ENCODE data around the gene LRP5.
A peak's percentile ranks its signal among the peaks of the same experiment; 100 is the strongest.
"Not testable (repeated sequence)": the region's sequence is repeated elsewhere in the genome, so short reads cannot be mapped to it uniquely, and the experiment has no call there.

Gene LRP5

DNA sequence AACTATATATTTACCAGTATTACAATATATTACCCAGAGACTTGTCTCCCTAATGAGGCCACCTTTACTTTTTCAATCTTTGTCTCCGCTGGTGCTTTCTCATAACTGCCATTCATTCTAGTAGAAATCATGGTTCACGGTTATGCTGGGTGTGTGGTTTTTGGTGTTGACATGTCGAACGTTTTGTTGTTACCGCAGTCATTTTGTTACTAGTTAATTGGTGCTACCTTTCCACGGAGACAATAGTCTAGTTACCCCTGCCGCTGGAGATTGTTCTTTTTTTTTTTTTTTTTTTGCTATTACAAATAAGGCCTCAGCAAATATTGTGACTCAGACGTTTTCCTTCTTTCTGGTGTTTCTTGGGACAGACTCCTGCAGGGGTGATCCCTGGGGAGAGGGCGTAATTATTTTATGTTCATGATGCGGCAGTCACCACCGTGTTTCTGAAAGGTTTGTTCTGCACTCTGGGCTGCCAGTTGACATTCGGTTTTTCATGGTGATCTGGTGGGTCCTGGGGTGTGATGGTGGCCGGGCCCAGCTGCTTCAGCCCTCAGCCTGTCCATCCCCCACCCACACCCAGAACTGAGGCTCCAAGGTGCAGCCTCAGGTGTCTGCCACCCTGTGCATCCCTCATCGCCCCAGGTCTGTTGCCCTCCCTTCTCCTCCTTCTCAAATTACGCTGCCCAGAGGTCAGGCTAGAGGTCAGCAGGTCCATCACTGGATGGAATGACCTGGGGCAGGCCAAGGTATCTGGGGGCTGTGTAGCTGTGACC lies 28.6 kb downstream of the LRP5 start:
- no peaks in the 10 kb centered on the region for H3K27me3 ChIP-seq (ENCODE audit: control insufficient read depth, insufficient read depth, low read length)
- no peak overlapping the region for H3K4me3 ChIP-seq (ENCODE audit: low read depth, low read length)
- no peak overlapping the region for H3K9ac ChIP-seq
- H3K9me3 ChIP-seq (ENCODE audit: control insufficient read depth, low read length): no peaks in the 10 kb centered on the region
- peaks cover 5% of the 10 kb centered on the region for H3K79me2 ChIP-seq
- no peak overlapping the region for H2AFZ ChIP-seq
- H3K27ac ChIP-seq: no peak overlapping the region
- H3K36me3 ChIP-seq (ENCODE audit: control insufficient read depth, insufficient read depth, low read length): no peaks in the 10 kb centered on the region
- TF ChIP-seq, protein P1, sequence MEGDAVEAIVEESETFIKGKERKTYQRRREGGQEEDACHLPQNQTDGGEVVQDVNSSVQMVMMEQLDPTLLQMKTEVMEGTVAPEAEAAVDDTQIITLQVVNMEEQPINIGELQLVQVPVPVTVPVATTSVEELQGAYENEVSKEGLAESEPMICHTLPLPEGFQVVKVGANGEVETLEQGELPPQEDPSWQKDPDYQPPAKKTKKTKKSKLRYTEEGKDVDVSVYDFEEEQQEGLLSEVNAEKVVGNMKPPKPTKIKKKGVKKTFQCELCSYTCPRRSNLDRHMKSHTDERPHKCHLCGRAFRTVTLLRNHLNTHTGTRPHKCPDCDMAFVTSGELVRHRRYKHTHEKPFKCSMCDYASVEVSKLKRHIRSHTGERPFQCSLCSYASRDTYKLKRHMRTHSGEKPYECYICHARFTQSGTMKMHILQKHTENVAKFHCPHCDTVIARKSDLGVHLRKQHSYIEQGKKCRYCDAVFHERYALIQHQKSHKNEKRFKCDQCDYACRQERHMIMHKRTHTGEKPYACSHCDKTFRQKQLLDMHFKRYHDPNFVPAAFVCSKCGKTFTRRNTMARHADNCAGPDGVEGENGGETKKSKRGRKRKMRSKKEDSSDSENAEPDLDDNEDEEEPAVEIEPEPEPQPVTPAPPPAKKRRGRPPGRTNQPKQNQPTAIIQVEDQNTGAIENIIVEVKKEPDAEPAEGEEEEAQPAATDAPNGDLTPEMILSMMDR (IDR thresholded peaks at IDR 0.05): no peak
- H3K4me1 ChIP-seq: peaks cover 15% of the 10 kb centered on the region
- H3K4me2 ChIP-seq (ENCODE audit: low read length): no peak overlapping the region

DNA sequence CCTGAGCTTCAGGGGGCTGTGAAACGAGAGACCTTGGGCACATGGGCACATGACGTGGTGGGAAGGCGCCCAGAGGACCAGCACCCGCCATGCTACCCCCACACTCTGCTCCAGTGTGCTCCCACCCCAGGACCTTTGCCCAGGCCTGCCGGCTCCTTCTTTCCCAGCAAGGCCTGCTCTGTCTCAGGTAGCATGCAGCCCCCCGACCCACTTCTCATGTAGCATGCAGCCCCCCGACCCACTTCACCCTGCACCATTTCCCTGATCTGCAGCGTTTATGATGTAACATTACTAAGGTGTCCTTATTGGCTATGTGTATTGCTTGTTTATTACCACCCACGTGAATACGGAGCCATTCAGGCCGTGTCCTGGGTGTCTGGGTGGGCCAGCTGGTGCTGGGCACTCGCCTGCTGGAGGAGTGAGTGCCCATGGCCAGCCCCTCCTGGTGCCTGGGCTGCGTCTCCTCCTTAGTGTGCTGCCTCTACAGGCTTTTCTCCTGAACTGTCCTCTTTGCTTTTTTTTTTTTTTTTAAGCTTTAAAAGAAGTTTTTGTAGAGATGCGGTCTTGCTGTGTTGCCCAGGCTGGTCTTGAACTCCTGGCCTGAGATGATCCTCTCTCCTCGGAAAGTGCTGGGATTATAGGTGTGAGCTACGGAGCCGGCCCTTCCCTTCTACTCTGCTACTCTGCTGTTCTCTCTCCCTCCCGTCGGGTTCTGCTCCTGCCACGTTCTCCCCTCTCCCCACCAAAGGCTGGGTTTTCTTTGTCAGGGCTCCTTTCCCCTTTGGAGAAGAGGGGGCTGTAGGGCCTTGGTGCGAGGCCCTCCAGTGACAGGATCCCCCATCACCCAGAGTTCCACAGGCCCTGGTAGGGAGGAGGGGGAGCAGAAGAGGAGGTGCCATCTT lies 29.4 kb downstream of the LRP5 start:
- Histone ChIP-seq H3K79me2 (peaks cover 5% of the 10 kb centered on the region), H3K27ac (peak overlapping the region; percentile 72), H3K9me3 (ENCODE audit: control insufficient read depth, low read length) (no peaks in the 10 kb centered on the region), H3K9ac (no peak overlapping the region), H3K4me2 (ENCODE audit: low read length) (no peak overlapping the region), H3K27me3 (ENCODE audit: control insufficient read depth, insufficient read depth, low read length) (no peaks in the 10 kb centered on the region), H2AFZ (peak overlapping the region; percentile 25), H3K4me1 (peaks cover 19% of the 10 kb centered on the region), H3K4me3 (ENCODE audit: low read depth, low read length) (no peak overlapping the region), H3K36me3 (ENCODE audit: control insufficient read depth, insufficient read depth, low read length) (no peaks in the 10 kb centered on the region)
- TF ChIP-seq, protein P1 (IDR thresholded peaks at IDR 0.05): no peak

DNA sequence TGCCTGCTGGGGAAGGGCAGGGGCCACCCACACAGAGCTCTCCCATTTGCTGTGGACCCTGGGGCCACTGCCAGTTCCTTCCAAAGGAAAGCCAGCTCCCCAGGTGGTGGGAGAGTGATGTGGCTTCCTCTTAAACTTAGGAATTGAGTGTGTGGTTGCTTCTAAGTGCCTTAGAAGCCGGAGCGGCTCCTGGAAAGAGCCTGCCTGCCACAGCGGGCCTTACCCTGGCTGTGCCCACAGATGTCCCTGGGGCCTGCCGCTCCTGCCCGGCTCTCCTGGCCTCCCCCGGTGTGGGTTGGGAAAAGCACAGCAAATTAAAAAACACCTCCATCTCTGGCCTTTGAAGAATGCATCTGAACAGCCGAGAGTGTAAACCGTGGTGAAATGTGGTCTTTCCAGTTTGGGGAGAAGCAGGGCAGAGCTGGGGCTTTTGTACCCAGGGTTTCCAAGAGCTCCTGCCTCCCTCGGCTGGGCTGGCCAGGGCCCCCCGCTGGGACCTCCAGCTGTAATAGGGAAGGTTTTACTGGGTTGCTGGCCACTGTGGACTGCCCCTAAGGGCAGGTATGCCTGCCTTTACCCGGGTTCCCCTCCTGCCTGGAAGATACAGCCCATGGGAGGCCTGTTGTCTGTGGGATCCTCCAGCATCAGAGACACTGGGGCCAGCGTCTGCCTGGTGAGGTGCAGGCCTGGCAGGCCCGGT lies 30.2 kb downstream of the LRP5 start:
- Histone ChIP-seq H3K4me1 (peaks cover 19% of the 10 kb centered on the region), H3K79me2 (peaks cover 3% of the 10 kb centered on the region), H3K9ac (no peak overlapping the region), H3K9me3 (ENCODE audit: control insufficient read depth, low read length) (no peaks in the 10 kb centered on the region), H3K27me3 (ENCODE audit: control insufficient read depth, insufficient read depth, low read length) (no peaks in the 10 kb centered on the region), H3K4me3 (ENCODE audit: low read depth, low read length) (no peak overlapping the region), H2AFZ (peak overlapping the region; percentile 25), H3K27ac (peak overlapping the region; percentile 72), H3K36me3 (ENCODE audit: control insufficient read depth, insufficient read depth, low read length) (no peaks in the 10 kb centered on the region), H3K4me2 (ENCODE audit: low read length) (no peak overlapping the region)
- TF ChIP-seq, protein P1 (IDR thresholded peaks at IDR 0.05): no peak

DNA sequence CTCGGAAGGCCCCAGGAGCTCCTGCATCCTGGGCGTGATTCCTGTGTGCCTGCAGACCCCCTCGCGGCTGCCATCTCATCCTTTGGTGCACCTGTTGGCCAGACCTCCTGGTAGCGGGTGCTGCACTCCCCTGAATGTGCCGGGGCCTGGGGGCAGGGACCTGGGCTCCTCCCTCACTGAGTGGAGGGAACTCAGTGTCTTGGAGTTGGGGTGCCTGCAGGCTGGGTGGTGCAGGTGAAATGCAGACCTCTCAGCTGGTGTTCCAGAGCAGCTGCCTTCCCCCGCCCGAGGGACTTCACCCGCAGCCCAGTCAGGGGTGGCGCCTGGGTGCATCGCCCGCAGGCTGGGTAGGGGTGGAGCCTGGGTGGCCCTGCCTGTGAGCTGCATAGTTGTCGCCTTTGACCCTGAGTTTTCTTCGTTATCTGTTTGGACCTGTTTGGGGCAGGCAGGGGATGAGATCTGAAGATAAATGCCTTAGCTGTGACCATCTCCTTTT lies 31.4 kb downstream of the LRP5 start:
- Histone ChIP-seq H3K79me2 (peaks cover 3% of the 10 kb centered on the region), H3K27me3 (ENCODE audit: control insufficient read depth, insufficient read depth, low read length) (no peaks in the 10 kb centered on the region), H3K27ac (peak overlapping the region; percentile 72), H3K9ac (no peak overlapping the region), H2AFZ (no peak overlapping the region), H3K36me3 (ENCODE audit: control insufficient read depth, insufficient read depth, low read length) (no peaks in the 10 kb centered on the region), H3K4me2 (ENCODE audit: low read length) (no peak overlapping the region), H3K4me3 (ENCODE audit: low read depth, low read length) (no peak overlapping the region), H3K4me1 (peaks cover 19% of the 10 kb centered on the region), H3K9me3 (ENCODE audit: control insufficient read depth, low read length) (no peaks in the 10 kb centered on the region)
- TF ChIP-seq, protein P1 (IDR thresholded peaks at IDR 0.05): no peak

DNA sequence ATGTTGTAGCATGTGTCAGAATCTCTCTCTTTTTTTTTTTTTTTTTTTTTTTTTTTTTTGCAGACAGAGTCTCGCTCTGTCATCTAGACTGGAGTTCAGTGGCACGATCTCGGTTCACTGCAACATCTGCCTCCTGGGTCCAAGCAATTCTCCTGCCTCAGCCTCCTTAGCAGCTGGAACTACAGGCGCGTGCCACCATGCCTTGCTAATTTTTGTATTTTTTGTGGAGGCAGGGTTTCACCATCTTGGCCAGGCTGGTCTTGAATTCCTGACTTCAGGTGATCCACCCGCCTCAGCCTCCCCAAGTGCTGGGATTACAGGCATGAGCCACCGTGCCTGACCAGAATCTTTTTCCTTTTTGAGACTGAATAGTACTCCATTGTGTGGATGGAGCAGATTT lies 32.4 kb downstream of the LRP5 start:
- not testable (repeated sequence) for H3K79me2 ChIP-seq; H3K9ac ChIP-seq; H3K9me3 ChIP-seq (ENCODE audit: control insufficient read depth, low read length); H3K36me3 ChIP-seq (ENCODE audit: control insufficient read depth, insufficient read depth, low read length); H2AFZ ChIP-seq; H3K27me3 ChIP-seq (ENCODE audit: control insufficient read depth, insufficient read depth, low read length); H3K4me2 ChIP-seq (ENCODE audit: low read length); H3K4me3 ChIP-seq (ENCODE audit: low read depth, low read length); H3K27ac ChIP-seq
- H3K4me1 ChIP-seq: peaks cover 19% of the 10 kb centered on the region
